ENCODE measurements around the gene FGD5.

DNA sequence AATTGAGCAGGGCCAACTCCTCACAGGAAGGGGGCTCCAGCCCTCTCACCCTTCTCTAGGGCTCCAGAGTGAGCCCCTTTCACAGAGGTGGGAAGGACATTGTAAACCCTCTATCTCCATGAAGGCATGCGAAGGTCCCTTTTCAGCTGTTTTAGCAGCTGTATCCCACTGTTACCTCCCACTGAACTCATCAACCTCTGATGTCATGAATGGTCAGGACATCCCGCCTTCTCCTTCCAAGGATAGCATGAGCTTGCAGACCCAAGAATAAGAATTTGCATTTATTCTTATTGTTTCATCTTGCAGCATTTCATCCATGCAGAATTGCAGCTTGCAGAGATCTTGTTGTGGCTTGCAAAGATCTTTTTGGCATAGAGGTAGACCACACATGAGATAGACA is 24.3 kb upstream of the FGD5 start:
- TF ChIP-seq, protein P1, sequence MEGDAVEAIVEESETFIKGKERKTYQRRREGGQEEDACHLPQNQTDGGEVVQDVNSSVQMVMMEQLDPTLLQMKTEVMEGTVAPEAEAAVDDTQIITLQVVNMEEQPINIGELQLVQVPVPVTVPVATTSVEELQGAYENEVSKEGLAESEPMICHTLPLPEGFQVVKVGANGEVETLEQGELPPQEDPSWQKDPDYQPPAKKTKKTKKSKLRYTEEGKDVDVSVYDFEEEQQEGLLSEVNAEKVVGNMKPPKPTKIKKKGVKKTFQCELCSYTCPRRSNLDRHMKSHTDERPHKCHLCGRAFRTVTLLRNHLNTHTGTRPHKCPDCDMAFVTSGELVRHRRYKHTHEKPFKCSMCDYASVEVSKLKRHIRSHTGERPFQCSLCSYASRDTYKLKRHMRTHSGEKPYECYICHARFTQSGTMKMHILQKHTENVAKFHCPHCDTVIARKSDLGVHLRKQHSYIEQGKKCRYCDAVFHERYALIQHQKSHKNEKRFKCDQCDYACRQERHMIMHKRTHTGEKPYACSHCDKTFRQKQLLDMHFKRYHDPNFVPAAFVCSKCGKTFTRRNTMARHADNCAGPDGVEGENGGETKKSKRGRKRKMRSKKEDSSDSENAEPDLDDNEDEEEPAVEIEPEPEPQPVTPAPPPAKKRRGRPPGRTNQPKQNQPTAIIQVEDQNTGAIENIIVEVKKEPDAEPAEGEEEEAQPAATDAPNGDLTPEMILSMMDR (IDR thresholded peaks at IDR 0.05): no peak
- no peak for TF ChIP-seq EZH2phosphoT487 (IDR thresholded peaks at IDR 0.05)
- TF ChIP-seq EZH2 (IDR thresholded peaks at IDR 0.05): no peak

Data from neural progenitor cell (in vitro differentiated cells).